GM11168 (cell line): ENCODE results near the gene LDB3.
"Not testable (repeated sequence)": the region's sequence is repeated elsewhere in the genome, so short reads cannot be mapped to it uniquely, and the experiment has no call there.

ENCODE experiments used
- in situ Hi-C: fragments of 300-500 bp; cut with MboI; formaldehyde crosslinking; loops from one replicate; pipeline ENCODE4 v1.12.0; 2022; ENCODE audit warnings: low sequenced_read_pairs; ENCODE audit not compliant: unreplicated experiment

Gene LDB3

GRCh38 chr10:86721232-86721631 lies 52.9 kb downstream of the LDB3 start:
- in situ Hi-C loops: no loop called here

GRCh38 chr10:86723009-86723408 lies 54.7 kb downstream of the LDB3 start:
- in situ Hi-C loops: no loop called here

- in situ Hi-C loops: no loop called here
Measured at GRCh38 chr10:86724445-86724844, 56.1 kb downstream of the LDB3 start.

- in situ Hi-C loops: no loop called here
Measured at GRCh38 chr10:86725980-86726676, 57.8 kb downstream of the LDB3 start.

GRCh38 chr10:86726677-86726999 lies 58.3 kb downstream of the LDB3 start:
- in situ Hi-C loops: no loop called here

- in situ Hi-C loops: no loop called here
Measured at GRCh38 chr10:86727470-86727869, 59.2 kb downstream of the LDB3 start.

GRCh38 chr10:86728056-86728455 lies 59.7 kb downstream of the LDB3 start:
- in situ Hi-C loops: no loop called here

GRCh38 chr10:86729677-86730076 lies 61.4 kb downstream of the LDB3 start:
- in situ Hi-C loops: no loop called here

- in situ Hi-C loops: no loop called here
Measured at GRCh38 chr10:86730227-86730626, 61.9 kb downstream of the LDB3 start.

- in situ Hi-C loops: no loop called here
Measured at GRCh38 chr10:86732771-86733170, 64.5 kb downstream of the LDB3 start.

GRCh38 chr10:86733260-86733671 lies 65.0 kb downstream of the LDB3 start:
- in situ Hi-C loops: no loop called here

- in situ Hi-C loops: no loop called here
Measured at GRCh38 chr10:86734207-86734988, 66.1 kb downstream of the LDB3 start.

- in situ Hi-C loops: not testable (repeated sequence)
Measured at GRCh38 chr10:86735278-86735677, 67.0 kb downstream of the LDB3 start.

GRCh38 chr10:86742230-86742629 lies 73.9 kb downstream of the LDB3 start:
- in situ Hi-C loops: no loop called here

GRCh38 chr10:86744067-86744725 lies 75.9 kb downstream of the LDB3 start:
- in situ Hi-C loops: no loop called here

- in situ Hi-C loops: no loop called here
Measured at GRCh38 chr10:86747796-86748581, 79.7 kb downstream of the LDB3 start.

GRCh38 chr10:86749854-86750253 lies 81.5 kb downstream of the LDB3 start:
- in situ Hi-C loops: no loop called here

- in situ Hi-C loops: no loop called here
Measured at GRCh38 chr10:86751477-86751876, 83.2 kb downstream of the LDB3 start.

GRCh38 chr10:86752311-86752710 lies 84.0 kb downstream of the LDB3 start:
- in situ Hi-C loops: no loop called here

GRCh38 chr10:86753051-86753450 lies 84.7 kb downstream of the LDB3 start:
- in situ Hi-C loops: no loop called here
